ENCODE data around the gene HSPB8.

- no peak for TF ChIP-seq CTCF (conservative IDR thresholded peaks at IDR 0.05; ENCODE audit: low read length)
- TF ChIP-seq EZH2phosphoT487 (IDR thresholded peaks at IDR 0.05; ENCODE audit: borderline replicate concordance, low read depth, low read length), result no peak
Observed at GRCh38 chr12:119225454-119225853, 46.7 kb downstream of the HSPB8 start.
